ENCODE results near the gene NAP1L5.

Gene NAP1L5

GRCh38 chr4:88745581-88746163 is 48.0 kb upstream of the NAP1L5 start:
- H3F3A ChIP-seq (ENCODE audit: low read depth) = no peaks in the 10 kb centered on the region
- H3K36me3 ChIP-seq (ENCODE audit: insufficient read depth, low read length) = peaks cover 28% of the 10 kb centered on the region; the same call in 1 of the 2 replicates
- H3K9me3 ChIP-seq (ENCODE audit: insufficient read depth, low read depth, low read length) = no peaks in the 10 kb centered on the region
- H3K4me1 ChIP-seq (ENCODE audit: insufficient read depth, low read length, poor library complexity, severe bottlenecking) = peaks cover 22% of the 10 kb centered on the region
- no peaks in the 10 kb centered on the region for H3K27me3 ChIP-seq (ENCODE audit: insufficient read depth, low read length, poor library complexity, severe bottlenecking)
- H3K79me2 ChIP-seq (ENCODE audit: insufficient read depth, low read length) = no peaks in the 10 kb centered on the region
- no peak for TF ChIP-seq CTCF (conservative IDR thresholded peaks at IDR 0.05; ENCODE audit: low read length)
- no peak for TF ChIP-seq EZH2phosphoT487 (IDR thresholded peaks at IDR 0.05; ENCODE audit: borderline replicate concordance)
- no peak overlapping the region for H3K9ac ChIP-seq (ENCODE audit: low read depth, low read length, poor library complexity, severe bottlenecking)
- no peak overlapping the region for H3K4me3 ChIP-seq (ENCODE audit: low read length, poor library complexity, severe bottlenecking)
- H3K4me2 ChIP-seq (ENCODE audit: low read depth, low read length, poor library complexity, severe bottlenecking) = no peak overlapping the region
- H3K9me2 ChIP-seq (replicated peaks; ENCODE audit: low read depth, low read length) = no peaks in the 10 kb centered on the region
- no peak overlapping the region for H2AFZ ChIP-seq (ENCODE audit: low read length)
- no peaks in the 10 kb centered on the region for H4K20me1 ChIP-seq (ENCODE audit: insufficient read depth, low read length, poor library complexity, severe bottlenecking)

- no peaks in the 10 kb centered on the region for H3K9me2 ChIP-seq (replicated peaks; ENCODE audit: low read depth, low read length)
- H3K4me1 ChIP-seq (ENCODE audit: insufficient read depth, low read length, poor library complexity, severe bottlenecking) = peaks cover 22% of the 10 kb centered on the region
- peaks cover 26% of the 10 kb centered on the region; the same call in 1 of the 2 replicates for H3K36me3 ChIP-seq (ENCODE audit: insufficient read depth, low read length)
- no peaks in the 10 kb centered on the region for H3K9me3 ChIP-seq (ENCODE audit: insufficient read depth, low read depth, low read length)
- H3F3A ChIP-seq (ENCODE audit: low read depth) = no peaks in the 10 kb centered on the region
- no peak overlapping the region for H2AFZ ChIP-seq (ENCODE audit: low read length)
- TF ChIP-seq EZH2phosphoT487 (IDR thresholded peaks at IDR 0.05; ENCODE audit: borderline replicate concordance) = no peak
- no peak for TF ChIP-seq CTCF (conservative IDR thresholded peaks at IDR 0.05; ENCODE audit: low read length)
- no peak overlapping the region for H3K4me2 ChIP-seq (ENCODE audit: low read depth, low read length, poor library complexity, severe bottlenecking)
- no peak overlapping the region for H3K9ac ChIP-seq (ENCODE audit: low read depth, low read length, poor library complexity, severe bottlenecking)
- H3K79me2 ChIP-seq (ENCODE audit: insufficient read depth, low read length) = no peaks in the 10 kb centered on the region
- H3K27me3 ChIP-seq (ENCODE audit: insufficient read depth, low read length, poor library complexity, severe bottlenecking) = no peaks in the 10 kb centered on the region
- H3K4me3 ChIP-seq (ENCODE audit: low read length, poor library complexity, severe bottlenecking) = no peak overlapping the region
- H4K20me1 ChIP-seq (ENCODE audit: insufficient read depth, low read length, poor library complexity, severe bottlenecking) = no peaks in the 10 kb centered on the region
These were observed 47.5 kb upstream of the NAP1L5 start for GRCh38 chr4:88745175-88745574.

- Histone ChIP-seq H3F3A (ENCODE audit: low read depth) (no peaks in the 10 kb centered on the region), H4K20me1 (ENCODE audit: insufficient read depth, low read length, poor library complexity, severe bottlenecking) (no peaks in the 10 kb centered on the region), H3K36me3 (ENCODE audit: insufficient read depth, low read length) (peaks cover 20% of the 10 kb centered on the region; the same call in 1 of the 2 replicates), H3K4me3 (ENCODE audit: low read length, poor library complexity, severe bottlenecking) (no peak overlapping the region), H3K27me3 (ENCODE audit: insufficient read depth, low read length, poor library complexity, severe bottlenecking) (no peaks in the 10 kb centered on the region), H3K9me3 (ENCODE audit: insufficient read depth, low read depth, low read length) (no peaks in the 10 kb centered on the region), H3K9me2 (replicated peaks; ENCODE audit: low read depth, low read length) (no peaks in the 10 kb centered on the region), H3K4me2 (ENCODE audit: low read depth, low read length, poor library complexity, severe bottlenecking) (no peak overlapping the region), H3K4me1 (ENCODE audit: insufficient read depth, low read length, poor library complexity, severe bottlenecking) (peaks cover 22% of the 10 kb centered on the region), H3K79me2 (ENCODE audit: insufficient read depth, low read length) (no peaks in the 10 kb centered on the region), H3K9ac (ENCODE audit: low read depth, low read length, poor library complexity, severe bottlenecking) (no peak overlapping the region), H2AFZ (ENCODE audit: low read length) (no peak overlapping the region)
- TF ChIP-seq CTCF (conservative IDR thresholded peaks at IDR 0.05; ENCODE audit: low read length) = no peak
- no peak for TF ChIP-seq EZH2phosphoT487 (IDR thresholded peaks at IDR 0.05; ENCODE audit: borderline replicate concordance)
These were observed 47.0 kb upstream of the NAP1L5 start for GRCh38 chr4:88744609-88745008.
